Measurements from ENCODE around the gene SERPINE1. TPM values are rescaled to one million over a fixed set of nuclear protein-coding genes. Genes with fewer than 3 reads are reported as not detected.

The SERPINE1 gene
- total and polyA plus RNA-seq, 2 of the 13 experiments (the other 11 are each of a cell fraction or from before 2014, with no cell fraction given): 21.2 to 1,576 TPM

- 0 out of 2 replicates have a peak, but pooled peaks have one; percentile 19 for TF ChIP-seq ZNF784 (CRISPR knock-in tag; IDR thresholded peaks at IDR 0.05; ENCODE audit: borderline replicate concordance)
- peak; percentile 49 for TF ChIP-seq KDM6A (CRISPR knock-in tag; IDR thresholded peaks at IDR 0.05; ENCODE audit: low read depth)
- peak; percentile 23; the same call in 1 of the 2 replicates for TF ChIP-seq RARG (CRISPR knock-in tag; IDR thresholded peaks at IDR 0.05; ENCODE audit: low read depth)
- no peak for TF ChIP-seq ZNF672 (CRISPR knock-in tag; IDR thresholded peaks at IDR 0.05)
- TF ChIP-seq ZNF552 (CRISPR knock-in tag; IDR thresholded peaks at IDR 0.05; ENCODE audit: borderline replicate concordance): peak; percentile 36; the same call in 1 of the 2 replicates
- peak; percentile 63; the same call in 1 of the 2 replicates for TF ChIP-seq SAP130 (CRISPR knock-in tag; IDR thresholded peaks at IDR 0.05; ENCODE audit: low read depth)
- peak; percentile 24; the same call in 1 of the 2 replicates for TF ChIP-seq ZNF670 (CRISPR knock-in tag; IDR thresholded peaks at IDR 0.05; ENCODE audit: borderline replicate concordance)
- TF ChIP-seq ZBTB49 (CRISPR knock-in tag; IDR thresholded peaks at IDR 0.05; ENCODE audit: borderline replicate concordance): peak; percentile 74; the same call in 1 of the 2 replicates
- no peak for TF ChIP-seq ZNF484 (CRISPR knock-in tag; IDR thresholded peaks at IDR 0.05; ENCODE audit: borderline replicate concordance, low read depth)
- TF ChIP-seq MEF2D (CRISPR knock-in tag; IDR thresholded peaks at IDR 0.05): peak; percentile 67; the same call in 1 of the 2 replicates
- TF ChIP-seq HNF4A (CRISPR knock-in tag; IDR thresholded peaks at IDR 0.05): peak; percentile 26; the same call in 1 of the 2 replicates
- TF ChIP-seq ZNF644 (CRISPR knock-in tag; IDR thresholded peaks at IDR 0.05; ENCODE audit: low read depth): peak; percentile 70; the same call in 1 of the 2 replicates
- TF ChIP-seq BHLHE40 (IDR thresholded peaks at IDR 0.05; ENCODE audit: low read length): peak; percentile 70
- TF ChIP-seq ZNF619 (CRISPR knock-in tag; IDR thresholded peaks at IDR 0.05): 0 out of 2 replicates have a peak, but pooled peaks have one; percentile 16
- TF ChIP-seq POLR2AphosphoS5 (IDR thresholded peaks at IDR 0.05; ENCODE audit: low read depth, low read length): peak; percentile 44
- peak; percentile 84; the same call in 1 of the 2 replicates for TF ChIP-seq NPAS2 (CRISPR knock-in tag; IDR thresholded peaks at IDR 0.05; ENCODE audit: borderline replicate concordance)
- TF ChIP-seq U2AF2 (IDR thresholded peaks at IDR 0.05; ENCODE audit: low read depth, low read length): no peak
- peak; percentile 97 for TF ChIP-seq SKIL (CRISPR knock-in tag; IDR thresholded peaks at IDR 0.05; ENCODE audit: borderline replicate concordance)
- peak; percentile 83; the same call in 1 of the 2 replicates for TF ChIP-seq WIZ (CRISPR knock-in tag; IDR thresholded peaks at IDR 0.05)
- peak; percentile 69; the same call in 1 of the 2 replicates for TF ChIP-seq ZNF792 (CRISPR knock-in tag; IDR thresholded peaks at IDR 0.05)
- TF ChIP-seq ZNF350 (CRISPR knock-in tag; IDR thresholded peaks at IDR 0.05; ENCODE audit: borderline replicate concordance, low read depth): no peak
- no peak for TF ChIP-seq NR2F6 (IDR thresholded peaks at IDR 0.05)
- peak; percentile 35; the same call in 1 of the 2 replicates for TF ChIP-seq NR2F6 (CRISPR knock-in tag; IDR thresholded peaks at IDR 0.05)
These were observed 784 bp upstream of the SERPINE1 start (continued) for GRCh38 chr7:101125989-101126650.

Data from HepG2 (cell line).